GM18498 (cell line): Measurements from ENCODE around the gene PRDM11.
"Not testable (repeated sequence)": the region's sequence is repeated elsewhere in the genome, so short reads cannot be mapped to it uniquely, and the experiment has no call there.

Source experiments
- ATAC-seq: cut with Tn5 transposase; IDR thresholded peaks from one replicate; pipeline ENCODE4 v1.9.1; 2021; ENCODE audit warnings: mild to moderate bottlenecking, moderate library complexity; ENCODE audit not compliant: unreplicated experiment

PRDM11 gene

DNA sequence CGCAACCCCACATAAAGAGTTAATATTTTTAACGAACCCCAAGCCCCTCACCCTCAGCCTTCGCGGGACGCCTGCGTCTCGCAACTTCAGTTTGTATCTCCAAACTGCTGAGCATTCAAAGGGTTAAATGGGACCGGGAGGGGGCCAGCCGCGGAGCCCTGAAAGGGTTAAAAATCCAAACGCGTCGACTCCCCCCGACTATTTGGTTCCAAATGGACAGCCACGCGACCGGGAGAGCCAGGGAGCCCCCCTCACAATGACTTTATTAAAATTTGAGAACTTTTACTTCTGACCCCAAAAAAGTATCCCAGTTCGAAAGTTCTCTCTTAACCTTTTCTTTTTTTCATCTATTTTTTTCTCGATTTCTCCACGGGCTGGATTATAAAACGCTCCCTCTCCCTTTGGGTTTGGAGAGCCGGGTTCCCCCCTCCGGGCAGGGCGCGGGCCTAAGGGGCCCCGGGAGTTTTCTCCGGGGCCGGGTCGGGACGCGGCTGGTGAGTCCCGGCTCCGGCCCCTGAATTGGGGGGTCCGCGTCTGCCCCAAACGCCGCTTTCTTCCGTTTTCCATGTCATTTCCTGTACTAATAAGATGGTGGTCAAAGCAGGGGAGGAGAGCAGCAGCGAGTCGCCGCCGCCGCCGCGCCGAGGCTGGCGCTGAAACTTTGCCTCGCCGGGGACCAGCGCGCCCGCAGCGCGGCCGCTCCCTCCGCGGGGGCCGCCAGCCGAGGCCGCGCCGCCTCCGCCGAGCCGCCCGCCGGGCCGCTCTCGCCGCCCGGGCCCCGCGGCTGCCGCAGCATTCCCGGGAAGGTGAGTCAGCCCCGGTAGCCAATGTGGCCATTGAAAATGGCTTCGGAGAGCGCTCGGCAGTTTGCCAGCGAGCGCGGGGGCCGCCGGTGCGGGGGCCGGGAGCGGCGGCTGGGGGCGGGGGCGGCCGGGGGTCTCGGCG, at the start of gene PRDM11:
Gene PRDM11 (plus strand): TSS at position 568 of the 945 bp plus-strand sequence. CDS start 35,128 bp downstream, outside the sequence.
- peak; percentile 53 for ATAC-seq

DNA sequence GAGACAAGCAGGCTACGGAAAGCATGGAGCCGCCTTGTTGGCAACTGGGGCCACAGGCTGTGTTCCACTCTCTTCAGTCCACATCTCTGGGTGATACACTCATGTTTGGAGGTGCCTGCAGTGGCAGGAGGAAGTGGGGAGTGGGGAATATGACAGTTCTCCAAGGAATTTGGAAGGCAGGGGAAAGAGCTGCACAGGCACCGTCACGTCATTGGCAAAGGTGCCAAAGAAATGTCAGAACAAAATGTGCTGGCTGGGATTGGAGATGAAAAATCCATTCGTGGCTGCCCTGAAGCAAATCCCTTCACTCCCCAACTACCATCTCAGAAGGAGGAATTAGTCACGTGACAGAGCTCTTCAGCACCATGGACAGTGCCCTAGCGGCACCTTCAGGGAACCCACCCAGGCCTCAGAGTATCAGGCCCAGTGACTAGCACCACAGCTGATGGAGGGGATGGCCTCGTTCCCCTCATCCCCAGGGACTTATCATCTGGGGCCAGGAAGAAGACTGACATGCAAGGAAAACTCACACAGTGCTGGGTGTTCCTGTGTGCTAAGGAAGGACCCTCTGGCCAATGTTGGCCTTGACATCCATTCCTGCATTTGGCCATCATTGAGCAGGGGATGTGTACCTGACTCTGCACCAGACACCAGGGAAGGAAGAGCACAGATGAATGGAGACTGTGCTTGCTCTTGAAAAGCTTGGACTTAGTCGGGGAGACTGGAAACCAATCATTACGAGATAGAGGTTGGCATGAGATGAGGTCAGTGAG, 48.5 kb upstream of the PRDM11 start:
- no peak for ATAC-seq

DNA sequence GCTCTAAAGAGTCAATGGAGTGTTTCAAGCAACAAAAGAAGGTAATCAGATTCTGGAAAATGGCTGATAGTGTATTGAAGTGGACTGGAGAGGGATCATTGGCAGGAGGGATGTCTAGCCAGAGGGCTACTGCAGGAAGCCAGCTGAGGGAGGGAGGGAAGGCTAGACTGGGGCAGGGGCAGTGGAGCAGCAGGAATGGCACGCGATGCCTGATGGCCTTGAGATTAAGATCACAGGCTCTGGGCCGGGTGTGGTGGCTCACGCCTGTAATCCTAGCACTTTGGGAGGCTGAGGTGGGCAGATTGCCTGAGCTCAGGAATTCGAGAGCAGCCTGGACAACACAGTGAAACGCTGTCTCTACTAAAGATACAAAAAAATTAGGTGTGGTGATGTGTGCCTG, 47.5 kb upstream of the PRDM11 start:
- ATAC-seq, result no peak

DNA sequence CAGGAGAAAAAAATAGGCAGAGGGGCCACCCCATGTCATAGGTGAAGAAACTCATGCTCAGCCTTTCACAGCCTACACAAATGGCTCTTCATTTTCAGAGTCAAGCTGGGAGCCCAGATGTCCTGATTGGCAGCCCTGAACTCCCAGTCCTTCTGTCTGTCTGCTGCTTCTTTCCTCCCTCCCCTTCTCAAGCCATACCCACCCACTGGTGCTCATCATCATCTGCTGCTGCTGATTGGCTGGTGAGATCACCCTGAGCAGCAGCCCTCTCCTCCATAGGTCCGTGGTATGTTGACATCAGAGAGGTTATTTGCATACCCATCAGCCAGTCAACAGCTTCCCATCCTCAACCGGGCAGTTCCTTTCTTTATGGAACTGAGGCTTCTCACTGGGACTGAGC, 46.1 kb upstream of the PRDM11 start:
- no peak for ATAC-seq

DNA sequence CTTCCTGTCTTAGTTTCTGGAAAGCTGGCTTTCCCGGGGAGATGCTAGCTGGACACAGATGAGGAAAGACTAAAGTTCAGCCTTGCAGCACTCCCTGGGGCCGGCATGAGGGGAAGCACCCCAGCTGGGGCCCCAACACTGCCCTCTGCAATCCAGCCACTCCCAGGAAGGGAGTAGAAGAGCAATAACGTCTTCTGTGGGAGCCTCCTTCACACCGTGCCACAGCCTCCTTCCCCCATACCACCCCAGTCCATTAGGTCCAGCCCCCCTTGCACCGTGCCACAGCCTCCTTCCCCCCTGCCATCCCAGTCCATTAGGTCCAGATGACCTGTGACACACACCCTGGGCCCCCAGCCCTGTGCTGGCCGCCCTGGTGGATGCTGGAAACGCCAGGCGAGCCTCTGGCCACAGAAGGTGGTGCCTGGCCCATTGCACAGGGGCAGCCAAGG, 44.1 kb upstream of the PRDM11 start:
- no peak for ATAC-seq

DNA sequence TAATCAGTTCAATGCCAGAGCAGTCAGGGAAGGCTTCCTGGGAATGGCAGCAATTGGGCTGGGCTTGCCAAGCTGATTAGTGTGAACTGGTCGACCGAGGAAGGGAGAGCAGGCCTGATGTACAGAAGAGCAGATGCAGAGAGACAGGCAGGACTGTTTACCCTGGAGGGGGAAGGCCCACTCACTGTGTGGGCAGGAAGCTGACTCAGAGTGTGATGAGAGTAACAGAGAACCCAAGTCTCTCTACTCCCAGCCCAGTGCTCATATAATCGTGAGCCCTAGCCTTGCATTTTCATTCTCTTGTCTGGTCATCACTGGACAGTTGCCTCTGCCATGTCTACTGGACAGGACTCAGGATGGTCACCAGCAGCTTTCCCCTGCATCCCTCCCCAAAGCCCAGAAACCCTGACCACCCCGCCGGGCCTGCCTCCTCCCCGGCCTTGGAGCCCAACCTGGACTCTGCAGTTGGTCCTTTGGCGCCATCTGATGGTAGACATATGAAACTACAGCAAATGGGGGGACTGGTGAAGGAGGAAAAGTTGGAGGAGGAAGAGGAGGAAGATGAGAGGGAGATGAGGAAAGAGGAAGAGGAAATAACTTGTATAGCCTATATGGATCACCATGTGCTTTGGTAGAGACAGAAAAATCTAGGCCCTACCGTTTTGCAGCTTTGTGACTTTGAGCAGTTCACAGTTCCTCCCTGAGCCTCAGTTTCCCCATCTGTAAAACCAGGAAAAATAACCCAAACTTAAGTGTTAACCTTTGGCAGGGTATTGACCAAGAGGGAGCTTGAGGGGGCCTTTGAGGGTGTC, 43.4 kb upstream of the PRDM11 start:
- no peak for ATAC-seq

DNA sequence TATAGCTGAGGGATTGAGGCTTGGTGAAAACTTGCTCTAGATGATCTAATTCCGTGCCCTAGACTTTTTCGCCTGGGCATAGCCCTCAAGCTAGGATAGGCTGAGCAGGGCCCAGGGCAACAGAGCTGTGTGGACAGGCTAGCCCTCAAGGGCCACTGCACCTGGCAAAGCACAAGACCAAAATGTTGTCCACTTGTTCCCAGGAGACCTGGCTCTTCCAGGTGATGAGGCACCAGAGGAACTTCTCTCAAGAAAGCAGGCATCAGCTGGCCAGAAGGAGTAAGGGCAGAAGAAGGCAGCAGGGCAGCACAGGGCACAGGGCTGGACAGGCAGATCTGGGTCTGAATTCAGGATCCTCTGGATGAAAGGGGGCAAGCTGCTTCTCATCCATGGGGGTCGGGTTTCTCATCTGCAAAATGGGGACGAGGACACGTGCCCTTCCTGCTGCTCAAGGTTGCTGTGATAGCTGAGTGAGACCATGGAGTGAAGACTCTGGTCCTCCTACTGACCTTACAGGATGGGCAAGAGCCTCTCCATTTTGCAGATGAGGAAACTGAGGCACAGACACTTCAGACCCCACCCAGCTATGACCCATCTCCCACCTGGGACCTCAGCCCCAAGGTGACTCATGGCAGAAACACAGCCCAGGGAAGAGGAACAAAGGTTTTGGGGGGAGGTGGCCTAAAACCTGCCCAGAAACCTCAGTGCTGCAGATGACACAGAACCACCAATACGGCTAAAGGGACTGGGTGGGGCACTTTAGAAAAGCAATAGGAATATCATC, 42.2 kb upstream of the PRDM11 start:
- no peak for ATAC-seq

DNA sequence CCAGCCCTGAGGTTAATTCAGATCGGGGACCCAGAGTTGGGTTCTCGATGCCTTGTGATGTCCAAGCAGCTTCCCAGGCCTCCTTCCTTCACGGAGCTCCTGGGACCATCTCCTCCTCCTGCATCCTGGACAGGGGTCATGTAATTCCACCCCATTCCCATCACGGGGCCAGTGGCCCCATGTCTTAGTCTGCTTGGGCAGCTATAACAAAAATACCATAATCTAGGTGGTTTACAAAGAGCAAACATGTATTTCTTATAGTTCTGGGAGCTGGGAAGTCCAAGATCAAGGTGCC, 41.7 kb upstream of the PRDM11 start:
- no peak for ATAC-seq

DNA sequence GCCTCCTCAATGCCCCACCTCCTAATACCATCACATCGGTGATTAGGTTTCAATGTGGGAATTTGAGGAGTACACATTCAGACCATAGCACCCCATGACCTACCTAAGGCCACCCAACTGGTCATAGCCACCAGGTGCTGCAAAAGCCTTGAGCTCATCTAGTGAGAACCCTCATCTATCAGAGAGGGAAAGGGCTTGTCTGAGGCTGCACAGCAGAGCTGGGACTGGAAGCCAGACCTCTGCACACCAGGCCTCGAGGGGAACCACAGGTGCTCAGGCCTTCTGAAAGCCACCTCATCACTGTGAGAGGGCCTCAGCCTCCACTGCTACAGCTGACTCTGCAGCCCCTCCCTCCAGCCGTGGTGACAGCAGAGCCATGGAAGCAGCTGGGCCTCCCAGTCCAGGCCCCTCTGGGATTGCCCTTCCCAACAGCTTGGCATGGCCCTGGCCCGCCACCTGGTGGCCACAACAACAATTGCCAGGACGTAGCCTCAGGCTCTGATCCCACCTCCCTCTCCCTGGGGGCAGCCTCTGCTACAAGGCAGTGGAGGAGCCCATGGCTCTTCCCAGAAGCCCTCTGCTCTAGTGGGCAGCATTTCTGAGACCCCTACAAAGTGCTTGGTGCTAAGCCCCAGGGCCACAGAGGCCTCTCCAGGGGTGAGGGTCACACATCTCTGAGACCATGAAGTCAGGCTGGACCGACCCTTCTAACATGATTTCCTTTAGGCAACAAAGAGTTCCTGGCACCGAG, 41.0 kb upstream of the PRDM11 start:
- peak; percentile 65 for ATAC-seq

DNA sequence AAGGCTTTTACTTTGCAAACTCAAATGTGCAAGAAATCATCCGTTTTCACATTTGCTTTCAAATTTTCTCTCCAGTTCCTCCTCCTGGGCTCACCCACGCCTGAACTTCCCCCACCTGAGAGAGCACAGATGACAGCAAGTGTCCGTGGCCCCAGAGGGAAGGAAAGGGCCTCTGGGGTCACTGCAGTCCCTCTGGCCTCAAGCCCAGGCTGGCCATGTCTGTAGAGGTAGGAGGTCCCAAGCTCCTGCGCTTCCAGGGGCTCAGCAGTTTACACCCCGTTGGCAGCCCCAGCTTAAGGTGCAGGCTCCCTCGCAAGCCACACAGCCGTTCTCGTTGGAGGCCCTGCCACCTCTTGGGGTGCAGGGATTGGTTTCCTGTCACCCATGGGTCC, 40.5 kb upstream of the PRDM11 start:
- ATAC-seq, result no peak

DNA sequence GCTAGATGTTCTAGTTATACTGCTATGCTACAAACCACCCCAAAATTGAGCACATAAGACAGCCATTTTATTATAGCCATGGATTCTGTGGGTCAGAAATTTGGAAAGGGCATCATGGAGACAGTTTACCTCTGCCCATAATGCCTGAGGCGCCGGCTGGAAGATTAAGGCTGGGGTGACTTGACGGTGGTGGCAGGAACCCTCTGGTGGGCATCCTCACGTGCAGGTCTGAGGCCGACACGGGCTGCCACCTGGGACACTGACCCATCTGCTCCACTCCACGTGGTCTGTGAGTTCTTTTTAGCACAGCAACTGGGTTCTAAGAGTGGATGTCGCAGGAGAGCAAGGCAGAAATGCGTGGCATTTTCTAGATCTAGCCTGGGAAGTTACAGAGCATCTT, 40.0 kb upstream of the PRDM11 start:
- no peak for ATAC-seq

DNA sequence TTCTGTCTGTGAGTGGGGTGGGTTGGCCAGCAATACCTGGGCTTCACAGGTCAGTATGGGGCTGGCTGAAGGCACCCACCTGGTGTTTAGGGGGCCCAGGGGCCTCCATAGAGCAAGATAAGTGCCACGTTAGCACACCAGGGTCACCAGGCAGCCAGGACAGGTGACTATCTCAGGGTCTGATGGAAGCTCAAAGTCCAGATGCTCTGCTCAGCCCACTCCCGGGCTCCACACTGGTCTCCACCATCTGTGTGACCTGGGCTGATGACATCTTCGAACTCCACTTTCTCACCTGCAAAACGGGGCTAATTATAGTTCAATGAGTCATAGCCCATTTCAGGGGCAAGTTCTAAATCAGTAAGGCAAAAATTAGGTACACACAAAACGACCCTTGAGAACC, 39.4 kb upstream of the PRDM11 start:
- ATAC-seq, result no peak

DNA sequence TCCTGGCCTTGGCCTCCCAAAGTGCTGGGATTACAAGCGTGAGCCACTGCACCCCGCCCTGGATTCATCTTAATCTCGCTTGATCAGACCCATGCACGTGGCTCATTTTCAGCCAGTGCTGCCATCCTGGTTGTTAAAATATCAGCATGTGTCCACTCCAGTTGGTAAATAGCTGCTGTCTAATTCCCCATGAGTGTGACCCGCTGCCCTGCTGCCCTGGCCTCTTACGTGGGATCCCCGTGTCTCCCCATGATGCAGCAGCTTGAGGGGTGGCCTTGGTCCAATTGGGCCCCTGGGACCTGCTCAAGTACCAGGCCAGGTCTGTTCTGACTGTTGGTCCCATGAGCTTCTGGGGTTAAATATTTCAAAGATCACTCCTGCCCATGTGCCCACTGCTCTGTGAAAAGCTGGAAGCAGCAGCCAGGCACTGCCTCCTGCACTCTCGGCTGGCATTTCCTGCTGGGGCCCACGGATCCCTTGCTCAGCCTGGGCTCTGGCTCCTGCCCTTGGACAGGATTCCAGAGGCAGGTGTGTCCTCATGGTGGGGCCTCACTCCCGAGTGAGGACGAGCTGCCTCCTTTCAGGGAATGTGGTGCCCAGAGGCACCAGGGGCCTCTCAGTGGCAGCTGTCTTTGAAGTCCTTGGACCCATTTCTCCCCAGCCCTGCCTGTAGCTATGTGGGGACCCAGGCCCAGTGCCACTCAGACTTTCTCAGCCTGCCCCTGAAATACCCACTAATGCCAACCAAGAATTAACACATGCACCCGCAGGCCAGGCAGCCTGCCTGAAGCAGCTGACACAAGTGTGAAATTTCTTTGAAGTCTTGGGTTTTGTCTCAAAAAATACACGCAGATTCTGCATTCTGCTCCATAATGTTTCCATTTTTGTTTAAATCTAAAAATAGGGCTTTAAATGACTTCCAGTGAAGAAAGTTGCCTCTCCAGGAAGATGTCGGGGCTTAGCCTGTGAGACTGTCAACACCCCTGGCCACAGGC, 38.1 kb upstream of the PRDM11 start:
- no peak for ATAC-seq

DNA sequence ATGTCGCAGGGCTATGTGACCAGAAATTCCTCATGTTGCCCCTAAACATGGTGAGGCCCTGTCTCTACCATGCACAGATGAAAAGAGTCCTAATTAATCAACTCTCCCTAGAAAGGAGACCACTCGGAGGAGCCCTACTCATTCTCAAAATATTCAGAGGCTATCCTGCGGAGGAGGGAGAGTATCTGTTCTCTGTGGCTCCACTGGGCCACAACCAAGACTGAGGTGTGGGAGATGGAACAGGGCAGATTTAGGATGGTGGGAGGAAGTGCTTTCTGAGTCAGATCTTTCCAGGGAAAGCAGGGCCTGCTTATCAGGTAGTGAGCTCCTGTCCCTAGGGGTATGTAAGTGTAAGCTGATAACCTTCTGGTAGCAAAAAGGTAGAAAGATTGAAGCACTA, 37.0 kb upstream of the PRDM11 start:
- ATAC-seq, result no peak

DNA sequence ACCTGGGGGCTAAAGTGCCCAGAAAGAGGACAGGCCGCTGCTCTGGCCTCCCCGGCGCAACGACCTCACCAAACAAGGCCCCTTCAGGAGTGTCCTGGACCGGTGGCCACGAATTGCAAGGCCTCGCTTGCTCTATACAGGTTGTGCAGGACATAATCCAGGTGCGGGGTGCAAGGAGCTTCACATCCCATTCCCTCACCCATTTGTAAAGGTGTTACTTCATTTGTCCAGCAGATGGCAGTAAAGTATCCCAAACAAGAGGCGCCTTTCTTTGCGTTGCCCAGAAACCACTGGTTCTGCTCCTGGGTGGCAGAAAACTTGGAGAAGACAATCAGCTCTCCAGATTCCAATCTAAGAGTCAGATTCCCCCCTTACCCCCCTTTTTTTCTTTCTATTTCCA, 35.9 kb upstream of the PRDM11 start:
- no peak for ATAC-seq

DNA sequence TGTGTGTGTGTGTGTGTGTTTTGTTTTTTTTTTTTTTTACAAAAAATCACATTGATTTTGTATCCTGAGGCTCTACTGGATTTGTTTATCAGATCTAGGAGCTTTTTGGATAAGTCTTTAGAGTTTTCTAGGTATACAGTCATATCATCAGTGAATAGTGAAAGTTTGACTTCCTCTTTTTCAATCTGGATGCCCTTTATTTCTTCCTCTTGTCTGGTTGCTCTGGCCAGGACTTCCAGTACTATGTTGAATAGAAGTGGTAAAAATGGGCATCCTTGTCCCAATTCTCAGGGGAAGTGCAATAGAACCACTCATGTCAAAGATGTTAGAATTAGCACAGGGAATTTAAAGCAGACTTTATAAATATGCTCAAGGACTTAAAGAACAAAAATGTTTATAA, 32.6 kb upstream of the PRDM11 start:
- no peak for ATAC-seq

DNA sequence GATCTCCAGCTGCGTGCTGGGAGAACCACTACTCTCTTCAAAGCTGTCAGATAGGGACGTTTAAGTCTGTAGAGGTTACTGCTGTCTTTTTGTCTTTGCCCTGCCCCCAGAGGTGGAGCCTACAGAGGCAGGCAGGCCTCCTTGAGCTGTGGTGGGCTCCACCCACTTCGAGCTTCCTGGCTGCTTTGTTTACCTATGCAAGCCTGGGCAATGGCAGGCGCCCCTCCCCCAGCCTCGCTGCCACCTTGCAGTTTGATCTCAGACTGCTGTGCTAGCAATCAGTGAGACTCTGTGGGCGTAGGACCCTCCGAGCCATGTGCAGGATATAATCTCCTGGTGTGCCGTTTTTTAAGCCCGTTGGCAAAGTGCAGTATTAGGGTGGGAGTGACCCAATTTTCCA, 18.6 kb upstream of the PRDM11 start:
- ATAC-seq, result not testable (repeated sequence)

DNA sequence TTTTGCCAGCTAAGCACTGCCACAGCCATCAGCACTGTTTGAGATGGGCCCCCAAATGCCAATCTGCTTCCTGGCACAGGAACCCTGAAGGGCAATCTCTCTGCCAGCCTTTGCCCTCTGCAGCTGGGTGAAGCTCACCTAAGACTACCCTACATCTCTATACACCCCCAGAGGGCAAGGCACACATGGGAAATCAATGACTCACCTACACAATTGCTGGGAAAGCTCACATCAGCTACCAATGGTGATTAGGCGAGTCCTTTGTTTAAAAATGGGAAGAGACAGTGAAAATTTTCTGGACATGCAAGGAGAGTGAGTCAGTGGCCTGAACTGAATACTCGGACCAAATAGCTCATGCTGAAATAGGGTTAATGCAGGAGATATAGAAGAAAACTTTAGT, 12.6 kb upstream of the PRDM11 start:
- ATAC-seq, result no peak

DNA sequence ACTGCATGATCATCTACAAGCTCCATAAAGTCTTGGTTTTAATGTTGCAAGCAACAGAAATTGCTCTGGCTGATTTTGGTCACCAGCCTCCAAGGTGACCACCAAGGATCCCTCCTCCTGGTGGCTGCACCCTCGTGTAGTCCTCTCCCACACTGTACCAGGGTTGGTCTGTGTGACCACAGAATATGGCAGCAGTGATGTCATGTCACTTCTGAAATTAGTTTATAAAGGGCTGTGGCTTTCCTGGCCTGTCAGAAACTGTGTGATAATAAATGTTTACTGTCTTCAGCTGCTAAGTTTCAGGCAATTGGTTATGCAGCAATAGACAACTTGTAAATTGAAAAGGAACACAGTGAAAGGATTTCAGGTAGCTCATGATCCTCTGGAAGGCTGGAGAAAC, 5.3 kb upstream of the PRDM11 start:
- ATAC-seq, result no peak
